ENCODE data around the gene KIAA0930.

DNA sequence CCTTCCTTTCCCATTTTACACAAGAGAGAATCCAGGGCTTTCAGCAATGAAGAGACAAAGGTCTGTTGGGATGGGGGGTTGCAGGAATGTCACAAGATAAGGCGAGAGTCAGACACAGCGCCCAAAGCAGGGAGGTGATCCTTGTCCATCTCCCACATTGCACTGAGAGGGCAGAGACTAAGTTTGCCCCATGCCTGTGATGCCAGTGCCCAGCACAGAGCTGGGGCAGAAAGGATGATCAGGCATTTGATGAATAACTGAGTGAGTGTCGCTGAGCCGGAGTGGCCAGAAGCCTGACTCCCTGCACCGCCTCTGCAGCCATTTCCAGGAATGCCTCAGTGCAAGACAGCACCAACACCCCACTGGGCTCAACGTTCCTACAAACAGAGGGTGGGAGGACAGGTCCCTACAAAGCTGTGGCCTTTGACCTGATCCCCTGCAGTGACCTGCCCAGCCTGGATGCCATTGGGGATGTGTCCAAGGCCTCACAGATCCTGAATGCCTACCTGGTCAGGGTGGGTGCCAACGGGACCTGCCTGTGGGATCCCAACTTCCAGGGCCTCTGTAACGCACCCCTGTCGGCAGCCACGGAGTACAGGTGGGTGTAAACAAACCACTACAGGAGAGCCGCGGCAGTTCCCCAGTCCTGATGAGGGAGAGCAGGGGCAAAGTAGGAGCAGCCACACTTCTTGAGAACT, 46.3 kb upstream of the KIAA0930 start:
- TF ChIP-seq, protein P1, sequence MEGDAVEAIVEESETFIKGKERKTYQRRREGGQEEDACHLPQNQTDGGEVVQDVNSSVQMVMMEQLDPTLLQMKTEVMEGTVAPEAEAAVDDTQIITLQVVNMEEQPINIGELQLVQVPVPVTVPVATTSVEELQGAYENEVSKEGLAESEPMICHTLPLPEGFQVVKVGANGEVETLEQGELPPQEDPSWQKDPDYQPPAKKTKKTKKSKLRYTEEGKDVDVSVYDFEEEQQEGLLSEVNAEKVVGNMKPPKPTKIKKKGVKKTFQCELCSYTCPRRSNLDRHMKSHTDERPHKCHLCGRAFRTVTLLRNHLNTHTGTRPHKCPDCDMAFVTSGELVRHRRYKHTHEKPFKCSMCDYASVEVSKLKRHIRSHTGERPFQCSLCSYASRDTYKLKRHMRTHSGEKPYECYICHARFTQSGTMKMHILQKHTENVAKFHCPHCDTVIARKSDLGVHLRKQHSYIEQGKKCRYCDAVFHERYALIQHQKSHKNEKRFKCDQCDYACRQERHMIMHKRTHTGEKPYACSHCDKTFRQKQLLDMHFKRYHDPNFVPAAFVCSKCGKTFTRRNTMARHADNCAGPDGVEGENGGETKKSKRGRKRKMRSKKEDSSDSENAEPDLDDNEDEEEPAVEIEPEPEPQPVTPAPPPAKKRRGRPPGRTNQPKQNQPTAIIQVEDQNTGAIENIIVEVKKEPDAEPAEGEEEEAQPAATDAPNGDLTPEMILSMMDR (IDR thresholded peaks at IDR 0.05), result no peak
- no peak for TF ChIP-seq POLR2A (IDR thresholded peaks at IDR 0.05)
- no peak for TF ChIP-seq EP300 (IDR thresholded peaks at IDR 0.05)
